ENCODE data around the gene PIK3R5.
A peak's percentile ranks its signal among the peaks of the same experiment; 100 is the strongest.
"Not testable (repeated sequence)": the region's sequence is repeated elsewhere in the genome, so short reads cannot be mapped to it uniquely, and the experiment has no call there.

PIK3R5 gene

GRCh38 chr17:8965394-8966168 is at the start of gene PIK3R5:
PIK3R5 (minus strand) TSS chr17:8965707; CDS start chr17:8911494, 54,213 bp downstream.
- DNase-seq (ENCODE audit: extremely low spot score, insufficient read length, low read depth) = peak; percentile 84

GRCh38 chr17:9011001-9011400 is 45.5 kb upstream of the PIK3R5 start:
- DNase-seq (ENCODE audit: extremely low spot score, insufficient read length, low read depth) (no peak), FAIRE-seq (no peak)

More at GRCh38 chr17:8965394-8966168, at the start of gene PIK3R5:
- peak; percentile 71 for FAIRE-seq

DNA sequence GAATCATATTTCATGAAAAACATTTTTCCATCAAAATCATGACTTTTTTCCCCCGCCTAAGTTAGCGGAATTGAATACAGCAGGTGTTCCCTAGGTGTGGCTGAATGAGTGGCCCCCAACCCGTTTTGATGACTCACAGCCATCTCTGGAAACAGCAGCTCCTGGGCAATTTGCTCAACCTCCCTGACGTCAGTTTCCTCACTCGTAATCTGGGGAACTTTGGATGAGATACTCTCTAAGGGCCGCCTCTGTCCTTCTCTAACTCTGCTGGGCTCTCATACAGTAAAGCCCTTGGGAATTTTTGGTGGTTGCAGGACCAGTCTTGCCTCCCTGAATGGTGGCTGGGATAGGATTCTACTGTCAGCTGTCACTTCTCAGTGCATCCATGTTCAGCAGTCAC is 44.2 kb upstream of the PIK3R5 start:
- FAIRE-seq (no peak), DNase-seq (ENCODE audit: extremely low spot score, insufficient read length, low read depth) (no peak)

DNA sequence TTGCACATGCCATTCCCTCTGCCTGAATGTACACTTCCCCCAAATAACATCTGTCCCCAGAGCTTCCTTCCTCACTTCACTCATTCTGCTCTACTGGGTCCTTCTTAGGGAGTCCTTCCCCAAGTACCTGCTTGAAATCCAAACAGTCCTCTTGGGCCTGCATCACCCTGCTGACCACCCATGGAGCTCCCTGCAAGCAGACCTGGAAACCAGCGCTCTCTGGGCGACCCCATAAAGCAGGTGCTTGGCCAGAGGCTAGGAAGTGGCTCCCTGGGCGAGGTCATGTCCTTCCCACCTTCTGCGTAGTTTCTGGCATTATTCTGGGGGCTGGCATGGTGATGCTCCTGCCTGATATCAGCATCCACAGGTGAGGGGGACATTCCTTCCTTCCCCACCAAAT is 43.6 kb upstream of the PIK3R5 start:
- FAIRE-seq (no peak), DNase-seq (ENCODE audit: extremely low spot score, insufficient read length, low read depth) (no peak)

- FAIRE-seq (no peak), DNase-seq (ENCODE audit: extremely low spot score, insufficient read length, low read depth) (no peak)
These were observed 41.7 kb upstream of the PIK3R5 start for GRCh38 chr17:9007052-9007714.

- FAIRE-seq (no peak), DNase-seq (ENCODE audit: extremely low spot score, insufficient read length, low read depth) (no peak)
These were observed 40.8 kb upstream of the PIK3R5 start for GRCh38 chr17:9006175-9006767.

GRCh38 chr17:9004961-9005285 is 39.4 kb upstream of the PIK3R5 start:
- DNase-seq (ENCODE audit: extremely low spot score, insufficient read length, low read depth) (no peak), FAIRE-seq (no peak)

DNA sequence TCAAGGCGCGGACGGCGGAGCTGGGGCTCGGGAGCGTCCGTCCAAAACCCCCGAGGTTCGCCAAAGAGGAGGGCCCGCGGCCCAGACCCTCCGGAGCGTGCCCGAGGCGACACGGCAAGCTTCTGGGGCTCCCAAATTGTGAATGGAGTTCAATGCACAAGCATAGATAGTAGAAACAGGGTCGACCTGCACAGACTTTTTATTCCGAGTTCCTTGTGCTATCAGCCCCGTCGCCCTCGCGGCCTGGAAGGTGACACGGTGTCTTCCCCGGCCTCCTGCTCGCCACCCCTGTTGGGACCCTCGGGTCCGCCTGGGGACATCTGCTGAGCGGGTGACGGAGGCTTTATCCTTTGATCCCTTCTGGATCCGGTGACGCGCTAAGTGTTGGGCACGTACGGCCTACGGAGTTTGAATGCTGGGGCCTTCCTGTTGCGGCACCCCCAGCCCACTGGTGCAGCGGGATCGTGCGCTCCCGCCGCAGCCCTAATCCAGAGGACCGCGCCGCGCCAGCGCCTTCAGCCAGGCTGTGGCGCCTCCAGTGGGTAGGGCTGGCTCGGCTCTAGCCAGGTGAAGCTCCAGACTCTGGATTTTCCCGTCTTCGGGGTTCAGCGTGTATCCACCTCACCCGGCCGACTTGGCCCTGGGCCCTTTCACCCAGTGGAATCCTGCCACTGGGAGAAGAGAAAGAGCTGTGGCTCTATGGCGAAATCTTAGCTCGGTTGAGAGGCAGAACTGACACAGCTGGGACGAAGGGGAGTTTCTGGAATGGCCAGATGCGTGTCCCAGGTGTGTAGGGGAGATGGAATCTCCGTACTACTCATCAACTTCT is 38.8 kb upstream of the PIK3R5 start:
- DNase-seq (ENCODE audit: extremely low spot score, insufficient read length, low read depth) (no peak), FAIRE-seq (no peak)

DNA sequence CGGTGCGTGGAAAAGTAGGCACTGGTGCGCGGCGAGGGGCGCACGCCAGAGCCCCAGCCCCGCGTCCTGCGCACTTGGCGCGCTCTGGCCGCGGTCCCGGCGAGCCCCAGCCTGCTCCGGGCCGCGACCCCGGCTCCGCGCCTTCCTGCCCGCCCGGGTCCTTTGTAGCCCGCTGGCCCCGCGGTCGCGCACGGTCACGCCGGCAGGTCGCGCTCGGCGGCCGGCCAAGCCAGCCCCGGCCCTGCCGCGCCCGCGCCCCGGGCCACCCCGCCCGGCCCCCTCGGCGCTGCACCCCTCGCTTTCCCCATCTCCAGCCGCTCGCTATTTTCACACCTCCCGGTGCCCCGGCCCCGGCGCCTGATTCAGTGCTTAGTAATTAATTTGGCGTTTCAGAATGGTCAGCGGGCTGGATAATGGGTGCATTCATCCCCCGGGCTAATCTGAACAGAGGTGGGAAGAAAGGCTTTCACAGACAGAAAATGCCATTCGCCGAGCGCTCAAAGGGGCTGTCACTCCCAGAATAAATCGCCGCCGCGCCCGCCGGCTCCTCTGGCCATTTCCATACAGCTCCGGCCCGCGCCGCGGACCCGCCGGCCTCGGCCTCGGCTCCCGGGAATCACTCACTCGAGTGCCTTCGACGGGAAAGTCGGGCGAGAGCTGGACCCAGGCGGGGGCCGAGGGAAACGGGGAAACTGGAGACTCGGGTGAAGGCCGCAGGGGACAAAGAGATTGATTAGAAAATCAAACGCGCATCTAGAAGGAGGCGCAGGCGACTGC is 38.0 kb upstream of the PIK3R5 start:
- no peak for FAIRE-seq
- no peak for DNase-seq (ENCODE audit: extremely low spot score, insufficient read length, low read depth)

- DNase-seq (ENCODE audit: extremely low spot score, insufficient read length, low read depth) (no peak), FAIRE-seq (no peak)
These were observed 37.3 kb upstream of the PIK3R5 start for GRCh38 chr17:9002606-9003354.

DNA sequence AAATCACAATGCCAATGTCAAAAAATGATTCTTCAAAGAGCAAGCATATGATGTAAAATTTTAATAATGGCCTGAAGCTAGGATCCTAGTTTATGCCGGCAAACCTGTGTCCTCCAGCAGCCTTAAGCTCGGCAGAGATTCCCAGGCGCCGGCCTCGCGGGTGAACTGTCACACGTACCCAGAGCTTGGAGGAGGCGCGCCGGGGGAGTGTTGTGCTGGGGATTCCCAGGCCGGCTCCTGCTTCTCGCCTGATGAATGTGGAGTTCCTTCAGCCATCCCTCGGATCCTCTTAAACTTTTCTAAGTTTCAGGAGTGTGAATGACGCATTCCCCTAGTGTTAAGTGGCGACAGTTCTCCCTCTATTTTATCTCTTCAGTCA is 36.7 kb upstream of the PIK3R5 start:
- no peak for FAIRE-seq

GRCh38 chr17:9001559-9001958 is 36.1 kb upstream of the PIK3R5 start:
- FAIRE-seq (peak; percentile 41), DNase-seq (ENCODE audit: extremely low spot score, insufficient read length, low read depth) (no peak)

More for the DNA sequence above, 36.7 kb upstream of the PIK3R5 start:
- no peak for DNase-seq (ENCODE audit: extremely low spot score, insufficient read length, low read depth)

GRCh38 chr17:8997994-8998628 is 32.6 kb upstream of the PIK3R5 start:
- peak; percentile 69 for DNase-seq (ENCODE audit: extremely low spot score, insufficient read length, low read depth)
- peak; percentile 89 for FAIRE-seq

- FAIRE-seq (no peak), DNase-seq (ENCODE audit: extremely low spot score, insufficient read length, low read depth) (no peak)
These were observed 30.2 kb upstream of the PIK3R5 start for GRCh38 chr17:8995711-8996110.

DNA sequence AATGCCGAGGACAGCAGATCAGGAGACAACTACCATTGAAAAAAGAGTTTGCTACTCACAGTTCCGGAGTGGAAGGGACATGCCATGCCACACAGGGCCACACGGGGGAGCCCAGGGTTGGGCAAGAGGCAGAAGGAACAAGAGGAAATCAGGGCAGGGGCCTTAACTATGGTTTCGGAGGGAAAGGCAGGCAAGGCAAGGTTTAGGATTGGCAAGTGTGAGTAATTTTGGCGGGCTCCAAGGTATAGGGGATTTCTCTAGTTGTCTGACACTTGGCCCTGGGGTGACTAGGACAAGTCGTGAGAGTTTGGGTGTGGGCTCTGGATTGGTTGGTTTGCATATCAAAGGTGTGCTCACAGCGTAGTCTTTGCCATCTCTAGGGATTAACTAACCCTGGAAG is 28.8 kb upstream of the PIK3R5 start:
- DNase-seq (ENCODE audit: extremely low spot score, insufficient read length, low read depth) (no peak), FAIRE-seq (peak; percentile 75)

- peak; percentile 59 for FAIRE-seq
These were observed 26.2 kb upstream of the PIK3R5 start for GRCh38 chr17:8991514-8992285.

GRCh38 chr17:8988263-8988935 is 22.9 kb upstream of the PIK3R5 start:
- FAIRE-seq; DNase-seq (ENCODE audit: extremely low spot score, insufficient read length, low read depth): not testable (repeated sequence)

More at GRCh38 chr17:8991514-8992285, 26.2 kb upstream of the PIK3R5 start:
- no peak for DNase-seq (ENCODE audit: extremely low spot score, insufficient read length, low read depth)
